Activated naive CD8-positive, alpha-beta T cell treated with anti-CD3 and anti-CD28 coated beads for 36 hours (primary cell): ENCODE results near the gene LMOD2. TPM values are rescaled to one million over a fixed set of nuclear protein-coding genes. Genes with fewer than 3 reads are reported as not detected.

Experiments
- DNase-seq: peaks from one replicate; pipeline ENCODE4 v3.0.0; 2021
- H3K27ac Mint-ChIP-seq: one replicate; pipeline ENCODE4 v1.8.0; 2022; ENCODE audit warnings: mild to moderate bottlenecking, moderate library complexity, mixed read lengths
- H3K27me3 Mint-ChIP-seq: one replicate; pipeline ENCODE4 v1.8.0; 2022; ENCODE audit warnings: mild to moderate bottlenecking, mixed read lengths
- H3K36me3 Mint-ChIP-seq: one replicate; pipeline ENCODE4 v1.8.0; 2021; ENCODE audit warnings: mild to moderate bottlenecking, mixed read lengths
- H3K4me1 Mint-ChIP-seq: one replicate; pipeline ENCODE4 v1.8.0; 2021; ENCODE audit warnings: mixed read lengths
- H3K4me3 Mint-ChIP-seq: one replicate; pipeline ENCODE4 v1.8.0; 2022; ENCODE audit warnings: mild to moderate bottlenecking, moderate library complexity, mixed read lengths
- H3K9me3 Mint-ChIP-seq: one replicate; pipeline ENCODE4 v1.8.0; 2022; ENCODE audit warnings: mixed read lengths
- total RNA-seq, 2 experiments: library from RNA; stranded (reverse); gene quantifications; one replicate each; pipeline ENCODE4 v1.2.3, GENCODE V29; 2021

LMOD2 gene
- total RNA-seq, 2 experiments from 2014 or later, result not detected

- Mint-ChIP-seq H3K4me3 (no peak overlapping the region), H3K27me3 (no peaks in the 10 kb centered on the region), H3K9me3 (no peaks in the 10 kb centered on the region)
Observed at GRCh38 chr7:123710683-123711082, 55.0 kb downstream of the LMOD2 start.

DNA sequence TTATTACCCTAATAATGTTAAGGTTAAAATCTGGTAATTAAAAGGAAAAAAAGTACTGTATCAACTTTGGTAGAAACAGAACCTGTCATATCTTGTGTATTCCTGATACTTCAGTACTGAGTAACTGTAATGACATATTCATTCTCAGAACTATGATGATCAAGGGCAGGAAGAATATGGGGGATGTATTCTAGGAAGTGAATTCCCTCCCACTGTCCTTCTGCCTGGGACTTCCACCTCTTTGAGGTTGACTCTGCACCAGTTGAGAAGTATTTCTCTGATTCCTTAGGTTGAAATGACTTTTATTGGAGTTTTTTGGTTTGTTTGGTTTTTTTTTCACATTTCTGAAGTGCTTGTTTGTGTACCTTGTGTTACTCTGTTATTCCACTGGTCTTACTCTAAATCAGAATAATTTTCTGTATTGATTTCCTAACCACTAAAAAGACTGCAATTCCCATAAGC, 56.2 kb downstream of the LMOD2 start:
- no peaks in the 10 kb centered on the region for H3K27me3 Mint-ChIP-seq
- peaks cover 30% of the 10 kb centered on the region for H3K36me3 Mint-ChIP-seq
- peak overlapping the region; percentile 80 for H3K27ac Mint-ChIP-seq
- peak; percentile 13 for DNase-seq
- H3K4me3 Mint-ChIP-seq, result peak overlapping the region; percentile 51
- H3K9me3 Mint-ChIP-seq, result no peaks in the 10 kb centered on the region
- H3K4me1 Mint-ChIP-seq, result peaks cover 62% of the 10 kb centered on the region

More at GRCh38 chr7:123710683-123711082, 55.0 kb downstream of the LMOD2 start:
- Mint-ChIP-seq H3K4me1 (peaks cover 56% of the 10 kb centered on the region), H3K27ac (no peak overlapping the region), H3K36me3 (peaks cover 22% of the 10 kb centered on the region)
- no peak for DNase-seq

- Mint-ChIP-seq H3K27ac (peak overlapping the region; percentile 69), H3K27me3 (no peaks in the 10 kb centered on the region), H3K4me1 (peaks cover 66% of the 10 kb centered on the region), H3K4me3 (peak overlapping the region; percentile 36), H3K36me3 (peaks cover 33% of the 10 kb centered on the region), H3K9me3 (no peaks in the 10 kb centered on the region)
- no peak for DNase-seq
Observed at GRCh38 chr7:123712619-123713018, 57.0 kb downstream of the LMOD2 start.

Other genes starting within 250 kb of the LMOD2 start
- under 1 TPM in 1 of 2 experiments, not detected in 1; 0.06 TPM for gene IQUB, start 121.3 kb upstream of the LMOD2 start, total RNA-seq
- gene NDUFA5, start 98.0 kb upstream of the LMOD2 start, total RNA-seq, result 10 to 100 TPM; 67.8 to 70.8 TPM
- not detected for gene ASB15, start 54.0 kb upstream of the LMOD2 start, total RNA-seq
- gene WASL, start 93.1 kb downstream of the LMOD2 start, total RNA-seq, result 1 to 10 TPM; 5.1 to 5.5 TPM
- not detected for gene HYAL4, start 189.3 kb downstream of the LMOD2 start, total RNA-seq